ENCODE data around the gene B4GALT3. TPM values are rescaled to one million over a fixed set of nuclear protein-coding genes. Genes with fewer than 3 reads are reported as not detected.

Gene B4GALT3
- total RNA-seq, 1 experiment from 2014 or later = 40.4 TPM

DNA sequence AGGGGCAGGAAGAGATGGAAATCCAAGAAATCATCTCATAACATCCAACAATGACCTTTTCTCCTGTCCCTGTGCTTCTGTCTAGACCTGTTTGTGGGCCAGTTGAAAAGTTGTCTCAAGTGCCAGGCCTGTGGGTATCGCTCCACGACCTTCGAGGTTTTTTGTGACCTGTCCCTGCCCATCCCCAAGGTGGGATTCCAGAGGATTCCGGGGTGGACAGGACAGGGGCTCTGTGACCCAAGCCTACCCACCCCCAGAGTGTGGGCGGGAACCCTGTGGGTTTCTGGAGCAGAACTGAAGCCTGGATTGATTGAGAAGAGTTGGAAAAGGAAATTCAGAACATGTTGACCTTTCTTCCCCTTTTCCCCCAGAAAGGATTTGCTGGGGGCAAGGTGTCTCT is 13.5 kb downstream of the B4GALT3 start:
- no peak for DNase-seq (ENCODE audit: low read depth)

DNA sequence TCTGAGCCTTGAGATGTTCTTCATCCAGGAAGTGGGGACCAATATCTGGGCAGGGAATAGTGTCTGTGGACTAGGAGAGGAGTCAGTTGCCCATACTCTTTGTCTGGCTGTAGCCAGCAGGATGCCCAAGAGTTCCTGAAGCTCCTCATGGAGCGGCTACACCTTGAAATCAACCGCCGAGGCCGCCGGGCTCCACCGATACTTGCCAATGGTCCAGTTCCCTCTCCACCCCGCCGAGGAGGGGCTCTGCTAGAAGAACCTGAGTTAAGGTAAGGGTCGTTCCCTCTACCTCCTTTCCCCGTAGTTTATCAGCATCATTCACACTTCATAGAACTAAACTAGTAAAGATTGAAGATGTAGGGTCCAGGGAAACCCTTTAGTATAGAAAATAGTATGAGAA is 14.5 kb downstream of the B4GALT3 start:
- DNase-seq (ENCODE audit: low read depth) = no peak

DNA sequence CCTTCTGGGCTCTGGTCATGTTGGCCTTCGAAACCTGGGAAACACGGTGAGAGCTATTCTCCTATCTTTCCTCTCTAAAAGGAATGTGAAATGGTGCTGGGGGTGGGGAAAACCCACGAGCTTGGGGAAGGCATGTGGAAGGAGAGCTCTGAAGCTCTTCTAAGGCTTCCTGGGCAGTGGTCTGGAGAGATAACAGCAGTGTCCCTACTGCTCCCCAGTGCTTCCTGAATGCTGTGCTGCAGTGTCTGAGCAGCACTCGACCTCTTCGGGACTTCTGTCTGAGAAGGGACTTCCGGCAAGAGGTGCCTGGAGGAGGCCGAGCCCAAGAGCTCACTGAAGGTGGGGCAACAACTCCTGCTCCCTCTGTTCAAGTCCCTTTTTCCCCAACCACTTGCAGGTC is 15.3 kb downstream of the B4GALT3 start:
- DNase-seq (ENCODE audit: low read depth) = no peak

DNA sequence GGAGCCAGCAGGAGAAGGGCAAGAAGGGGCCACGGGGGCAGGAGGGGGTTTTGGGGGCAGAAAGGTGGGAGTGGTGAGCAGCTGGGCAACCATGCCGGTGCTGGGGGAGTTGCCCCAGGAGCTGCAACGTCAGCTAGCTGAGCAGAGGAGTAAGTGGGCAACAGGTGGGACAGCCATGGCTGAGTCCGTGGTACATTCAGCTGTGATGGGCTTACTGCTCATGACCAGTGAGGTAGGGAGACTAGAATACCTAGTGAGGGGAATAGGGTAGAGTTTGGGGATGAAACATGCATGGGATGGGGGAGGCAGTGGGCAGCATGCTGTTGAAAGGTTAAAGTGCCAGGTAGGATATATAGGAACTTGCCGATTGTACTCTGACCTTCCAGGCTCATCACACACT is 15.7 kb downstream of the B4GALT3 start:
- no peak for DNase-seq (ENCODE audit: low read depth)

DNA sequence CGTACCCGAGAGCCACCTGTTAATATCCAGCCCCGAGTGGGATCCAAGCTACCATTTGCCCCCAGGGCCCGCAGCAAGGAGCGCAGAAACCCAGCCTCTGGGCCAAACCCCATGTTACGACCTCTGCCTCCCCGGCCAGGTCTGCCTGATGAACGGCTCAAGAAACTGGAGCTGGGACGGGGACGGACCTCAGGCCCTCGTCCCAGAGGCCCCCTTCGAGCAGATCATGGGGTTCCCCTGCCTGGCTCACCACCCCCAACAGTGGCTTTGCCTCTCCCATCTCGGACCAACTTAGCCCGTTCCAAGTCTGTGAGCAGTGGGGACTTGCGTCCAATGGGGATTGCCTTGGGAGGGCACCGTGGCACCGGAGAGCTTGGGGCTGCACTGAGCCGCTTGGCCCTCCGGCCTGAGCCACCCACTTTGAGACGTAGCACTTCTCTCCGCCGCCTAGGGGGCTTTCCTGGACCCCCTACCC is 16.6 kb downstream of the B4GALT3 start:
- DNase-seq (ENCODE audit: low read depth) = no peak

DNA sequence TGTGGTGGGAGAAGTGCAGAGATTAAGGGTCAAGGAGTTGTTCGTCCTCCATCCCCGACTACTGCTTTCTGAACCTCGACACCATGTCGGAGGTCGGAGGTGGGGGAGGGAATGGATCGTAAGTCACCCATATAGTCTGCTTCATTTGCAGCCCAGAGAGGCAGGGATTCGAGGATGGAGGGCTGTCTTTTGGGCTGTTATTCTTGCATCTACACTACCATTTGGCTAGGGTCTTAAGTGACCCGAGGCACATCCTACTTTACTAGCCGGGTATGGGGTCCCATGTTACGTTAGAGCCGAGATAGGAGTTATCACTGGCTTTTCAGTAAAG is 17.4 kb downstream of the B4GALT3 start:
- DNase-seq (ENCODE audit: low read depth) = no peak

- DNase-seq (ENCODE audit: low read depth) = peak; percentile 84
Observed at GRCh38 chr1:161159087-161159912, 18.0 kb downstream of the B4GALT3 start, which contains the start of gene USP21. Gene USP21 (plus strand): TSS chr1:161159500. CDS start chr1:161160641, 1,141 bp downstream.

DNA sequence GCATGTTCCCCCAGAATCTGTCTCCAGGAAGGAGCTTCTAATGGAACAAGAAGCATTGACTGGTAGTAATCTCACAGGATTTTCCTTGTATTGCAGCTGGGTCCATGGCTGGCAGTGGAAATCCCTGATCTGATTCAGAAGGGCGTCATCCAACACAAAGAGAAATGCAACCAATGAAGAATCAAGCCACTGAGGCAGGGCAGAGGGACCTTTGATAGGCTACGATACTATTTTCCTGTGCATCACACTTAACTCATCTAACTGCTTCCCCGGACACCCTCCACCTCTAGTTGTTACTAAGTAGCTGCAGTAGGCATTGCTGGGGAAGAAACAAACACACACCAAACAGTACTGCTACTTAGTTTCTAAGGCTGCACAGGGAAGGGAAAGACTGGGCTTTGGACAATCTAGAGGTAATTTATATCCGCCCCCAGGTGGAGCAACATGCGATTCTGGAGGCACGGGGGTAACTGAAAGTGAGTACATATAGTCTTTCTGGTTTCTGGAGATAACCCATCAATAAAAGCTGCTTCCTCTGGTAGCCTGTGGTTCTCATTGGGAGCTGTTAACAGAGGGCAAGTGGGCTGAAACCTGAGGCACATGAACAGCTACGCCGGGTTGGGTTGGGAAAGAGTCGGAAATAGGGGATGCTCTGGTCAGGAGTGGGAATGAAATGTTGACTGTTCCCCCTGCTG is 18.8 kb downstream of the B4GALT3 start:
- DNase-seq (ENCODE audit: low read depth) = no peak

- no peak for DNase-seq (ENCODE audit: low read depth)
Observed at GRCh38 chr1:161157867-161158266, 19.4 kb downstream of the B4GALT3 start.

GRCh38 chr1:161153682-161154337 is 23.5 kb downstream of the B4GALT3 start, which contains the start of gene UFC1:
Gene UFC1 (plus strand): TSS chr1:161153978. CDS start chr1:161153998, 20 bp downstream.
- DNase-seq (ENCODE audit: low read depth) = peak; percentile 88

GRCh38 chr1:161153176-161153575 is 24.1 kb downstream of the B4GALT3 start:
- DNase-seq (ENCODE audit: low read depth) = no peak

DNA sequence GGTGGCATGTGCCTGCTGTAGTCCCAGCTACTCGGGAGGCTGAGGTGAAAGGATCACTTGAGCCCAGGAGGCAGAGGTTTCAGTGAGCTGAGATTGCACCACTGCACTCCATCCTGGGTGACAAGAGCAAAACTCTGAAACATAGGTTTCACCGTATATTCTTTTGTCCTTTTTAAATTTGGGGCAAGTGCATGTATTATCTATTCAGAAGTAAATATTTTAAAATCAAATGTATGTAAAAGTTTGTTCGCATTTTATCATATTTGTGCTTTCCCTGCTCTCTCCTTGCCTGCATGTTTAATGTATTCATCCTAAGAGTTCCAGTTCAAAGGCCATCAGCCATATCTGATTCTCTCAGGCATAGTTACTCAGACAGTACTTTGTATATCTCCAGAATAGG is 31.5 kb downstream of the B4GALT3 start:
- no peak for DNase-seq (ENCODE audit: low read depth)

- DNase-seq (ENCODE audit: low read depth) = no peak
Observed at GRCh38 chr1:161140755-161141400, 36.4 kb downstream of the B4GALT3 start.

GRCh38 chr1:161139766-161140165 is 37.5 kb downstream of the B4GALT3 start:
- DNase-seq (ENCODE audit: low read depth) = peak; percentile 47

DNA sequence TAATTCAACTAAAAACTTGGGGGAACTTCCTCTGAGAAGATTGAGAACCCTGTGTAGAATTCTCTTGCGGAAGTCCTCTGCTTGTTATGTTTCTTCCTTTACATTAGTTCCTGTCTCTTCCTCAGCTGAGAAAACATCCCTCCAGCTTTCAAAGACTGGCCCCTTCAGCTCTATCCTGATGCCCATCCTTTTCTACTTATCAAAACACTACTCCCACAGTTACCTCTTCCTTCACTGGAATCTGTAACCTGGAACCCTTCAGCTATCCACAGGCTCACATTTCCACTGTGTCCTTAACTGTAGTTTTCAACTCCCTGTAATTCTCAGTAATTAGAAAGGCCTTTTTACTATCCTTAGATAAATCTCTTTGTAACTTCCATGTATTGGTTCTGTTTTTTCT is 38.9 kb downstream of the B4GALT3 start:
- DNase-seq (ENCODE audit: low read depth) = no peak

- no peak for DNase-seq (ENCODE audit: low read depth)
Observed at GRCh38 chr1:161137881-161138280, 39.4 kb downstream of the B4GALT3 start.

- peak; percentile 8 for DNase-seq (ENCODE audit: low read depth)
Observed at GRCh38 chr1:161133220-161133740, 44.0 kb downstream of the B4GALT3 start.

- peak; percentile 97 for DNase-seq (ENCODE audit: low read depth)
Observed at GRCh38 chr1:161132410-161133219, 44.7 kb downstream of the B4GALT3 start, which contains the start of gene DEDD. Gene DEDD (minus strand): TSS chr1:161132667. CDS start chr1:161124462, 8,205 bp downstream.

- peak; percentile 35 for DNase-seq (ENCODE audit: low read depth)
Observed at GRCh38 chr1:161131523-161132409, 45.5 kb downstream of the B4GALT3 start.

Measured in LHCN-M2 (cell line).